GM21423 (cell line): Measurements from ENCODE around the gene HS6ST3.

Experiments
- ATAC-seq: cut with Tn5 transposase; IDR thresholded peaks from one replicate; pipeline ENCODE4 v1.9.1; 2021; ENCODE audit warnings: mild to moderate bottlenecking, moderate library complexity; ENCODE audit not compliant: unreplicated experiment

Gene HS6ST3

GRCh38 chr13:96636001-96636709 is 546.2 kb downstream of the HS6ST3 start:
- no peak for ATAC-seq

GRCh38 chr13:96637039-96637438 is 547.1 kb downstream of the HS6ST3 start:
- no peak for ATAC-seq

GRCh38 chr13:96646101-96646500 is 556.2 kb downstream of the HS6ST3 start:
- ATAC-seq = no peak

- ATAC-seq = no peak
Measured at GRCh38 chr13:96646515-96647211, 556.8 kb downstream of the HS6ST3 start.

- ATAC-seq = no peak
Measured at GRCh38 chr13:96650301-96650886, 560.5 kb downstream of the HS6ST3 start.

GRCh38 chr13:96651598-96651997 is 561.7 kb downstream of the HS6ST3 start:
- ATAC-seq = no peak

GRCh38 chr13:96652506-96652905 is 562.6 kb downstream of the HS6ST3 start:
- ATAC-seq = no peak

- no peak for ATAC-seq
Measured at GRCh38 chr13:96661612-96662011, 571.7 kb downstream of the HS6ST3 start.

GRCh38 chr13:96662036-96662435 is 572.1 kb downstream of the HS6ST3 start:
- ATAC-seq = no peak

GRCh38 chr13:96667294-96668018 is 577.5 kb downstream of the HS6ST3 start:
- ATAC-seq = no peak

GRCh38 chr13:96671073-96671472 is 581.2 kb downstream of the HS6ST3 start:
- ATAC-seq = no peak

GRCh38 chr13:96672016-96672415 is 582.1 kb downstream of the HS6ST3 start:
- ATAC-seq = no peak

- ATAC-seq = no peak
Measured at GRCh38 chr13:96673825-96674224, 583.9 kb downstream of the HS6ST3 start.

- ATAC-seq = no peak
Measured at GRCh38 chr13:96677029-96677428, 587.1 kb downstream of the HS6ST3 start.

GRCh38 chr13:96678801-96679200 is 588.9 kb downstream of the HS6ST3 start:
- no peak for ATAC-seq

GRCh38 chr13:96680898-96681297 is 591.0 kb downstream of the HS6ST3 start:
- ATAC-seq = no peak

- ATAC-seq = no peak
Measured at GRCh38 chr13:96681766-96682165, 591.9 kb downstream of the HS6ST3 start.

GRCh38 chr13:96684469-96684868 is 594.6 kb downstream of the HS6ST3 start:
- ATAC-seq = no peak

- no peak for ATAC-seq
Measured at GRCh38 chr13:96684907-96685306, 595.0 kb downstream of the HS6ST3 start.

- no peak for ATAC-seq
Measured at GRCh38 chr13:96686286-96686685, 596.4 kb downstream of the HS6ST3 start.

- no peak for ATAC-seq
Measured at GRCh38 chr13:96687191-96687590, 597.3 kb downstream of the HS6ST3 start.
